ENCODE data around the gene ABHD1.

GRCh38 chr2:27105981-27106380, 17.6 kb upstream of the ABHD1 start:
- TF ChIP-seq ZNF24 (tag by site-specific recombination; IDR thresholded peaks at IDR 0.05): no peak
- no peak for TF ChIP-seq CTCF (tag by site-specific recombination; IDR thresholded peaks at IDR 0.05)
- no peak for TF ChIP-seq FEZF1 (tag by site-specific recombination; IDR thresholded peaks at IDR 0.05)
- TF ChIP-seq ZNF518A (tag by site-specific recombination; conservative IDR thresholded peaks at IDR 0.05; ENCODE audit: low read depth): no peak
- TF ChIP-seq REST (tag by site-specific recombination; IDR thresholded peaks at IDR 0.05): no peak
- no peak for TF ChIP-seq PATZ1 (tag by site-specific recombination; IDR thresholded peaks at IDR 0.05)

Data from HEK293 (cell line).